GM12874 (cell line): ENCODE measurements around the gene ITIH5.

Experiments
- TF ChIP-seq, protein P1 (sequence below): IDR thresholded peaks from 2 replicates; pipeline ENCODE4 v1.5.1; 2011; ENCODE audit warnings: low read depth, mild to moderate bottlenecking, control low read depth, low read length, moderate library complexity; ENCODE audit not compliant: insufficient read depth

ITIH5 gene

DNA sequence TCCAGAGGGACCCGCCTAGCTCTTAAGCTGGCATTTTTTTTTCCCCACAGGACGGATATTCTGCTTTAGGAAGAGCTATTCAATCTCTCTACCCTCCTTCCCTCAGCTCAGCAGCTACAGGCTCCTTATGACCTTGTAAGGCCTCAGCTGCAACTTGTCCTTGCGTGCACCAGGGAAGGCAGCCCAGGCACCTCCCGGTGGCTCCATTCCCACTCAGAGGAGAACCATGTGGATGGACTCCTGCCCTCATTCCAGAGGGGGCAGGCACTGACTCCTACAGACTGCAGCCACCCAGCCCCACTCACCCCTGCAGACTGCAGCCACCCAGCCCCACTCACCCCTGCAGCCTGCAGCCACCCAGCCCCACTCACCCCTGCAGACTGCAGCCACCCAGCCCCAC lies 73.7 kb downstream of the ITIH5 start:
- TF ChIP-seq, protein P1, sequence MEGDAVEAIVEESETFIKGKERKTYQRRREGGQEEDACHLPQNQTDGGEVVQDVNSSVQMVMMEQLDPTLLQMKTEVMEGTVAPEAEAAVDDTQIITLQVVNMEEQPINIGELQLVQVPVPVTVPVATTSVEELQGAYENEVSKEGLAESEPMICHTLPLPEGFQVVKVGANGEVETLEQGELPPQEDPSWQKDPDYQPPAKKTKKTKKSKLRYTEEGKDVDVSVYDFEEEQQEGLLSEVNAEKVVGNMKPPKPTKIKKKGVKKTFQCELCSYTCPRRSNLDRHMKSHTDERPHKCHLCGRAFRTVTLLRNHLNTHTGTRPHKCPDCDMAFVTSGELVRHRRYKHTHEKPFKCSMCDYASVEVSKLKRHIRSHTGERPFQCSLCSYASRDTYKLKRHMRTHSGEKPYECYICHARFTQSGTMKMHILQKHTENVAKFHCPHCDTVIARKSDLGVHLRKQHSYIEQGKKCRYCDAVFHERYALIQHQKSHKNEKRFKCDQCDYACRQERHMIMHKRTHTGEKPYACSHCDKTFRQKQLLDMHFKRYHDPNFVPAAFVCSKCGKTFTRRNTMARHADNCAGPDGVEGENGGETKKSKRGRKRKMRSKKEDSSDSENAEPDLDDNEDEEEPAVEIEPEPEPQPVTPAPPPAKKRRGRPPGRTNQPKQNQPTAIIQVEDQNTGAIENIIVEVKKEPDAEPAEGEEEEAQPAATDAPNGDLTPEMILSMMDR = no peak

DNA sequence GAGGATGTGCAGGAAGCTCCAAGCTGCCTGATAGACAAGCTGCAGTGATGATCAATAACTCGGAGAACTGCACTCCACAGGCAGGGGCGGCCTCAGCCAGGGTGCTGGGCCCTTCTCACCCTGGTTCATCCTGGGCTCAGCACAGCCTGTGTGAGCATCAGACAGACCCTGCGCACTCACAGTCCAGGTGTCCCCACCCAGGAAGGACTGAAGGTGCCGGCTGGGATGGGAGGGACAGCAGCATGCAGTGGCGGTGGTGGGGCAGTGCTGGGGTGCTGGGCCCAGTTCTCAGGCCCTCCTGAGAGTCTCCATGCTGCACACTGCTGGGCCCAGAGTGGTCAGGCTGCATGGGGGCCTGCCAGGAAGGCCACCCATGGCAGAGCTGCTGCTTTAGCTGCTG lies 74.1 kb downstream of the ITIH5 start:
- TF ChIP-seq, protein P1 = no peak

- TF ChIP-seq, protein P1 = no peak
These were observed 76.5 kb downstream of the ITIH5 start for GRCh38 chr10:7590271-7590670.

DNA sequence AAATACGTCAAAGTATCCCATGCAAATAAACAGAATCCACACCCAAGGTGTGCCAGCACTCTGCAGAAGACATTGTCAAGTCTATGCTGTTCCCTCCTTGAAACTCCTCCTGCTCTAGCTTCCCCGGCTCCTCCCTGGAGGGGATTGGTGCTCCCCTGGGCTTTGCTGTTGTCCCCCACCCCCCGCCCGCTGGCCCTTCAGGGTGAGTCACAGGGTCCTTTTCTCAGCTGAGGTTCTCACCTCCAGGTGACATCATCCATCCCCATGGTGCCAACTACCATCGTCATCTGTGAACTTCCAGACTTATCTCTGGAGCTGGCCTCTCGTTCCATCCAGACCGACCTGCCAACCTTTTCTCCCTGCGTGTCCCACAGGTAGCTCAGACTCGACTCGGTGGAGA lies 77.0 kb downstream of the ITIH5 start:
- TF ChIP-seq, protein P1 = no peak

GRCh38 chr10:7587865-7588188 lies 78.9 kb downstream of the ITIH5 start:
- TF ChIP-seq, protein P1 = no peak

DNA sequence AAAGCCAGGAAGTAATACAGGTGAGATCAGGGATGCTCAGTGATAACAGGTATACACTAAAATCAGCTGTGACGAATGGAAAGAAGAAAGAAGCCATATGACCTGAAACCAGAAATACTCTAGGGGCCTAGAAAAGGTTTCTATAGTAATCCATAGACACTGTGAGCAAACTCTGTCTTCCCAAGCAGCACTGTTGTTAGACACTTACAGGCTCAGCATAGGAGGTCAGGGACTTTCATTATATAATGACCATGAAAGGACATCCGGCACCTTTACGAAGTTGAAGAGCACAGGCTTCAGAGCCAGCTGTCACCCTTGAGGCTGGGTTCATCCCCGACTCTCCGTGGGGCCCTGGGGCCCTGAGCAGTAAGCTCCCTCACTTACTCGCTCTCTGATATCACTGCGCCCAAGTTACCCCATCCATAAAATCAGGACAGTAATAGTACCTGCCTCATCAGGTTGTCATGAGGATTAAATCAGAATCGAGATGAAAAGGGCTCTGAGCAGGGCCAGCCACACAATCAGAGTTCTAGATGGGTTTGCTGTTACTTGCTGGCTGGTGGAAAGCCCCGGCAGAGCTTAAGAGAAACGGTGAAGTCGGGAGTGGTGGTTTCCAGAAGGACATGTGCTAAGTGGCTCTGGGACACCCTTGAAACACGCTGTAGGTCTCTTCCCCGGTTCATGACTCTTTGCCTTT lies 79.5 kb downstream of the ITIH5 start:
- TF ChIP-seq, protein P1 = no peak

GRCh38 chr10:7585228-7585627 lies 81.5 kb downstream of the ITIH5 start:
- TF ChIP-seq, protein P1 = no peak
